Calu3 (cell line): ENCODE data around the gene ZBTB5. TPM values are rescaled to one million over a fixed set of nuclear protein-coding genes. Genes with fewer than 3 reads are reported as not detected.
A peak's percentile ranks its signal among the peaks of the same experiment; 100 is the strongest.

ENCODE experiments used
- BruUV-seq: library from RNA; stranded (reverse); fragments of 400-500 nt; replicated peaks from 2 replicates; lab custom pipeline; 2021; lab: Mats Ljungman, UMichigan
- CTCF ChIA-PET: fragments of 300-600 bp; sonication (Branson Sonifier 250); formaldehyde crosslinking; loops from one replicate; lab custom pipeline; 2022; ENCODE audit warnings: antibody characterized with exemption; lab: Charles Lee
- DNase-seq: peaks from one replicate; pipeline ENCODE4 v3.0.0; 2022
- H3K27ac Mint-ChIP-seq: one replicate; pipeline ENCODE4 v1.8.0; 2022; ENCODE audit warnings: mixed read lengths; ENCODE audit not compliant: unreplicated experiment
- H3K27me3 Mint-ChIP-seq: one replicate; pipeline ENCODE4 v1.8.0; 2022; ENCODE audit warnings: mixed read lengths; ENCODE audit not compliant: unreplicated experiment
- H3K36me3 Mint-ChIP-seq: one replicate; pipeline ENCODE4 v1.8.0; 2022; ENCODE audit warnings: mild to moderate bottlenecking, moderate library complexity, mixed read lengths; ENCODE audit not compliant: insufficient read depth, unreplicated experiment
- H3K4me1 Mint-ChIP-seq: one replicate; pipeline ENCODE4 v1.8.0; 2022; ENCODE audit warnings: mild to moderate bottlenecking, low read depth, mixed read lengths; ENCODE audit not compliant: unreplicated experiment
- H3K4me3 Mint-ChIP-seq: one replicate; pipeline ENCODE4 v1.8.0; 2022; ENCODE audit warnings: mild to moderate bottlenecking, low read depth, moderate library complexity, mixed read lengths; ENCODE audit not compliant: unreplicated experiment
- H3K9me3 Mint-ChIP-seq: one replicate; pipeline ENCODE4 v1.8.0; 2022; ENCODE audit warnings: low read depth, mixed read lengths; ENCODE audit not compliant: unreplicated experiment
- intact Hi-C: fragments of 100-400 bp; cut with micrococcal nuclease; formaldehyde crosslinking; loops from one replicate; pipeline ENCODE4 v1.10.0; 2022; ENCODE audit not compliant: unreplicated experiment
- total RNA-seq: library from RNA; stranded (reverse); gene quantifications from 2 replicates; pipeline ENCODE4 v1.2.3, GENCODE V29; 2022
- TF ChIP-seq, protein P1 (sequence below): fragments of 200-600 bp; IDR thresholded peaks from one replicate; pipeline ENCODE4 v1.8.0; 2022; ENCODE audit warnings: antibody characterized with exemption; ENCODE audit not compliant: unreplicated experiment

ZBTB5 gene
- total RNA-seq, 1 experiment from 2014 or later, result 4.7 TPM

DNA sequence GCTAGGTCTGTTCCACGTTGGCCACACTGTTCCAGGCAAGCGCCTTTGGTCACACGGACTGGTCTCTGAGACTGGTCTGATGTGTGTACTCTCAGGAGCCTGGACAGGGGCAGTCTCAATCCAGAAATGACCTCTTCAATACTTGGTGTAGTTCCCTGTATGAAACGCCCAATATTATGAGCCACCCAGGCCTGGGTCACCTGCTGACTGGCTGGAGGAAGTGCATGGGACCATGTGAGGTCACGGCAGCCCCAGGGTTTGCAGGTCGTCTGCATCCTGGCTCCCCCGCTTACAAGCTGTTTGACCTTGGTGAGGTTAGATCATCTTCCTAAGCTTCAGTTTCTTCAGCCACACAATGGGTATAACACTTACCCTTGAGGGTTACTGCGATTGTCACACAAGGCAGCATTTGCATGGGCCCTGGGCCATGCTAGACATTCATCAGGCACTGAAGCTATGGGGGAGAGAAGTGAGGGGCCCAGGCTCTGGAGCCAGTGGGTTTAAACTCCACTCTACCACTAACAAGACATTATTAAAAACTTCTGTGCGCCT is 47.9 kb downstream of the ZBTB5 start:
- intact Hi-C loops, result no loop called here
- TF ChIP-seq, protein P1, sequence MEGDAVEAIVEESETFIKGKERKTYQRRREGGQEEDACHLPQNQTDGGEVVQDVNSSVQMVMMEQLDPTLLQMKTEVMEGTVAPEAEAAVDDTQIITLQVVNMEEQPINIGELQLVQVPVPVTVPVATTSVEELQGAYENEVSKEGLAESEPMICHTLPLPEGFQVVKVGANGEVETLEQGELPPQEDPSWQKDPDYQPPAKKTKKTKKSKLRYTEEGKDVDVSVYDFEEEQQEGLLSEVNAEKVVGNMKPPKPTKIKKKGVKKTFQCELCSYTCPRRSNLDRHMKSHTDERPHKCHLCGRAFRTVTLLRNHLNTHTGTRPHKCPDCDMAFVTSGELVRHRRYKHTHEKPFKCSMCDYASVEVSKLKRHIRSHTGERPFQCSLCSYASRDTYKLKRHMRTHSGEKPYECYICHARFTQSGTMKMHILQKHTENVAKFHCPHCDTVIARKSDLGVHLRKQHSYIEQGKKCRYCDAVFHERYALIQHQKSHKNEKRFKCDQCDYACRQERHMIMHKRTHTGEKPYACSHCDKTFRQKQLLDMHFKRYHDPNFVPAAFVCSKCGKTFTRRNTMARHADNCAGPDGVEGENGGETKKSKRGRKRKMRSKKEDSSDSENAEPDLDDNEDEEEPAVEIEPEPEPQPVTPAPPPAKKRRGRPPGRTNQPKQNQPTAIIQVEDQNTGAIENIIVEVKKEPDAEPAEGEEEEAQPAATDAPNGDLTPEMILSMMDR, result no peak
- Mint-ChIP-seq H3K9me3 (no peaks in the 10 kb centered on the region), H3K27ac (no peak overlapping the region), H3K4me1 (peaks cover 17% of the 10 kb centered on the region), H3K27me3 (no peaks in the 10 kb centered on the region), H3K4me3 (no peak overlapping the region), H3K36me3 (no peaks in the 10 kb centered on the region)
- DNase-seq, result no peak
- no TSS peak for BruUV-seq
- CTCF ChIA-PET, result no interaction called here

DNA sequence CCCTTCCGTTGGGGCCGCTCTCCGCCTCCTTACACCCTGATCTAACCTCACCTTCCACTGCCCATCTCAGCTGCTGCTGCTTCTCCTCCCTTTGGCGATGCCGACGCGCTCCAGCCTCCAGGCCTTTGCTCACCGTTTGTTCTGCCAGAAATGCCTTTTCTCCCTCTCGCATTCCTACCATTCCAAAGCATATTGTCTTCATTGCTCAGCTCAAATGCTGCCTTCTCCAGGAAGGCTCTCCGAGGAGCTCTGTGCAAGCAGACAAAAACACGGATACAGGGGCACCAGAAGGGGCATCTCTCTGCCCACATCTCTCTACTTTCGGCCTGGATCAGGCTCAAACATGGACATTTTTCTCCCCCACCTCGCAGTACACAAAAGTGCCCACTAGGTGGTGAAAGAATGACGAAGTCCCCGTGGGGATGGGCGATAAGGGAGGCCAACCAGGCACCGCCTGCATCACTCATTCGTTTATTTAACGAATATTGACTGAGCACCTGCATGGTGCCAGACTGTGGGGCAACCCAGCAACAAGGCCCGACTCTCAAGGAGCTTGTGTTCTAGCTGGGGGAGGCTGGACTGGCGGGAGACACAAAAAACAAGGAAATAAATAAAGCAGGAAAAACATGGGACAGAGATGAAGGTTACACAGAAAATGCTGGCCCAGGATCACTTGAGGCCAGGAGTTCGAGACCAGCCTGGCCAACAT is 50.1 kb downstream of the ZBTB5 start:
- no TSS peak for BruUV-seq
- Mint-ChIP-seq H3K27me3 (no peaks in the 10 kb centered on the region), H3K36me3 (no peaks in the 10 kb centered on the region), H3K4me3 (peak overlapping the region; percentile 9), H3K27ac (no peak overlapping the region), H3K9me3 (no peaks in the 10 kb centered on the region), H3K4me1 (peaks cover 11% of the 10 kb centered on the region)
- intact Hi-C loops, result no loop called here
- CTCF ChIA-PET, result no interaction called here
- TF ChIP-seq, protein P1, result no peak
- peak; percentile 60 for DNase-seq

DNA sequence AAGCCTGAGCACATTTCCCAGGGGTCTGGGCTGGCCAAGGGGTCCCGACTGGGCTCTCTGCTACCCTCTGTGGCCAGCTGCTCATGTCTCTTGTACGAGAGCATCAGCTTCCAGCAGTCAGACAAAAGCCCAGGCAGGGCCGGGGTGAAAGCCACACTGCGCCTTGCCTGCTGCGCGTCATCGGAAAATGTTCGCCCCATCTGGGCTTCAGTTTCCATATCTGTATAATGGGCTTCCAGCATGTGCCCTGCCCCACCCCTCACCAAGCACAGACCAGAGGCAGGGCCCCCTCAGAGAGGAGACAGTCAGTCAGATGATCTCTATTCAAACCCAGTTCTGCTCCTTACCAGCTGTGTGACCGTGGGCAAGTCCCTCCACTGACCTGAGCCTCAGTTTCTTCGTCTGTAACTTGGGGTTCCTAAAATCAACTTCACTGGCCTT is 50.7 kb downstream of the ZBTB5 start:
- DNase-seq, result no peak
- no peaks in the 10 kb centered on the region for H3K9me3 Mint-ChIP-seq
- H3K27me3 Mint-ChIP-seq, result no peaks in the 10 kb centered on the region
- H3K4me3 Mint-ChIP-seq, result no peak overlapping the region
- H3K36me3 Mint-ChIP-seq, result no peaks in the 10 kb centered on the region
- BruUV-seq, result no TSS peak
- intact Hi-C loops, result no loop called here
- CTCF ChIA-PET, result no interaction called here
- TF ChIP-seq, protein P1, result no peak
- no peak overlapping the region for H3K27ac Mint-ChIP-seq
- peaks cover 11% of the 10 kb centered on the region for H3K4me1 Mint-ChIP-seq

DNA sequence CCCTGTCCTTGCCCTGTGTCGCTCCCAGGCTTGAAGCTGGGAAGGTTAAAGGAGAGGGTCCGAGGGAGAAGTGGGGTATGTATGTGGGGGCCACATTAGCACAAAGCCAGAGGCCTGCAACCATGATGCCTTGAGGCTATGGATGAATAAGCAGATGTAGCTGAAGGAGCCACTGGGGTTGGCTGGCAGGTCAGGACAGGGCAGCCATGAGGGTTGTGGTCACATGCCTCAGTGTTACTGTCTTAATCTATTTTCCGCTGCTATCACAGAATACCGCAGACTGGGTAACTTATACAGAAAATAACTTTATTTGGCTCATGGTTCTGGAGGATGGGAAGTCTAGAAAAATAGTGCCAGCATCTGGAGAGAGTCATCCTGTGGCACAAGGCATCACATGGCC is 51.9 kb downstream of the ZBTB5 start:
- H3K27ac Mint-ChIP-seq, result no peak overlapping the region
- CTCF ChIA-PET, result no interaction called here
- intact Hi-C loops, result no loop called here
- BruUV-seq, result no TSS peak
- TF ChIP-seq, protein P1, result no peak
- no peak overlapping the region for H3K4me3 Mint-ChIP-seq
- no peak for DNase-seq
- no peaks in the 10 kb centered on the region for H3K9me3 Mint-ChIP-seq
- no peaks in the 10 kb centered on the region for H3K27me3 Mint-ChIP-seq
- H3K36me3 Mint-ChIP-seq, result no peaks in the 10 kb centered on the region
- H3K4me1 Mint-ChIP-seq, result peaks cover 11% of the 10 kb centered on the region
